ENCODE results near the gene CCNF.

DNA sequence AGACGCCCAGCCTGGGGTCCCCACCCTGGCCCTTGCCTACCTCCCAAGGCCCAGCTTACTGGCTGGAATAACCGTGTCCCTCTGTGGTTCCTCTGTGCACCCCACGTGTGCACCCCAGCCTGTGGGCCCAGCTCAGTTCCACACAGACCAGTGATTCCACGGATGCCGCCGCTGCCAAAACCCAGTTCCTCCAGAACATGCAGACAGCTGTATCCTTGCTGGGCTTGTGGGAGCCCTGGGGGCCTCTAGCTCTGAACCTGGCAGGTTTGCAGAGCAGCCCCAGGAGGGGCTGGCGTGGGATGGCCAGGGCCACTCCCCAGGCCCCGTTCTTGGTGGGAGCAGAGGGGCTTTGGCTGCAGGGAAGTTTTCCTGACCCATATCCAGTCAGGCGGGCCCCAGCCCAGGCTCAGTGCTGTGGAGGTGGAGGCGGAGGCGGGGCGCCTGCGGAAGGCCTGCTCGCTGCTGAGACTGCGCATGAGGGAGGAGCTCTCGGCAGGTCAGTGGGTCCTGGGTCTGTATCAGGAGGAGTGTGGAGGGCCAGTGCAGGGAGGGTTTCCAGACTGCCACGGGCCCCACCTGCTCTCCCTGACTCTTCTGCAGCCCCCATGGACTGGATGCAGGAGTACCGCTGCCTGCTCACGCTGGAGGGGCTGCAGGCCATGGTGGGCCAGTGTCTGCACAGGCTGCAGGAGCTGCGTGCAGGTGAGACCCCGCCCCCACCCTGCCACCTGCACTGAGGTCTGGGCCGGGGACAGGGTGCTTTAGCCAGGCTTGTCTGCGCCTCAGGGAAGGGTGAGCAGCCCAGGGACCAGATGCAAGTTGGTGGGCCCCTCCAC, 33.0 kb downstream of the CCNF start:
- TF ChIP-seq, protein P1, sequence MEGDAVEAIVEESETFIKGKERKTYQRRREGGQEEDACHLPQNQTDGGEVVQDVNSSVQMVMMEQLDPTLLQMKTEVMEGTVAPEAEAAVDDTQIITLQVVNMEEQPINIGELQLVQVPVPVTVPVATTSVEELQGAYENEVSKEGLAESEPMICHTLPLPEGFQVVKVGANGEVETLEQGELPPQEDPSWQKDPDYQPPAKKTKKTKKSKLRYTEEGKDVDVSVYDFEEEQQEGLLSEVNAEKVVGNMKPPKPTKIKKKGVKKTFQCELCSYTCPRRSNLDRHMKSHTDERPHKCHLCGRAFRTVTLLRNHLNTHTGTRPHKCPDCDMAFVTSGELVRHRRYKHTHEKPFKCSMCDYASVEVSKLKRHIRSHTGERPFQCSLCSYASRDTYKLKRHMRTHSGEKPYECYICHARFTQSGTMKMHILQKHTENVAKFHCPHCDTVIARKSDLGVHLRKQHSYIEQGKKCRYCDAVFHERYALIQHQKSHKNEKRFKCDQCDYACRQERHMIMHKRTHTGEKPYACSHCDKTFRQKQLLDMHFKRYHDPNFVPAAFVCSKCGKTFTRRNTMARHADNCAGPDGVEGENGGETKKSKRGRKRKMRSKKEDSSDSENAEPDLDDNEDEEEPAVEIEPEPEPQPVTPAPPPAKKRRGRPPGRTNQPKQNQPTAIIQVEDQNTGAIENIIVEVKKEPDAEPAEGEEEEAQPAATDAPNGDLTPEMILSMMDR (IDR thresholded peaks at IDR 0.05; ENCODE audit: insufficient read depth, low read length) = no peak
- TF ChIP-seq POLR2AphosphoS5 (IDR thresholded peaks at IDR 0.05; ENCODE audit: low read depth) = no peak
- TF ChIP-seq, protein P2, sequence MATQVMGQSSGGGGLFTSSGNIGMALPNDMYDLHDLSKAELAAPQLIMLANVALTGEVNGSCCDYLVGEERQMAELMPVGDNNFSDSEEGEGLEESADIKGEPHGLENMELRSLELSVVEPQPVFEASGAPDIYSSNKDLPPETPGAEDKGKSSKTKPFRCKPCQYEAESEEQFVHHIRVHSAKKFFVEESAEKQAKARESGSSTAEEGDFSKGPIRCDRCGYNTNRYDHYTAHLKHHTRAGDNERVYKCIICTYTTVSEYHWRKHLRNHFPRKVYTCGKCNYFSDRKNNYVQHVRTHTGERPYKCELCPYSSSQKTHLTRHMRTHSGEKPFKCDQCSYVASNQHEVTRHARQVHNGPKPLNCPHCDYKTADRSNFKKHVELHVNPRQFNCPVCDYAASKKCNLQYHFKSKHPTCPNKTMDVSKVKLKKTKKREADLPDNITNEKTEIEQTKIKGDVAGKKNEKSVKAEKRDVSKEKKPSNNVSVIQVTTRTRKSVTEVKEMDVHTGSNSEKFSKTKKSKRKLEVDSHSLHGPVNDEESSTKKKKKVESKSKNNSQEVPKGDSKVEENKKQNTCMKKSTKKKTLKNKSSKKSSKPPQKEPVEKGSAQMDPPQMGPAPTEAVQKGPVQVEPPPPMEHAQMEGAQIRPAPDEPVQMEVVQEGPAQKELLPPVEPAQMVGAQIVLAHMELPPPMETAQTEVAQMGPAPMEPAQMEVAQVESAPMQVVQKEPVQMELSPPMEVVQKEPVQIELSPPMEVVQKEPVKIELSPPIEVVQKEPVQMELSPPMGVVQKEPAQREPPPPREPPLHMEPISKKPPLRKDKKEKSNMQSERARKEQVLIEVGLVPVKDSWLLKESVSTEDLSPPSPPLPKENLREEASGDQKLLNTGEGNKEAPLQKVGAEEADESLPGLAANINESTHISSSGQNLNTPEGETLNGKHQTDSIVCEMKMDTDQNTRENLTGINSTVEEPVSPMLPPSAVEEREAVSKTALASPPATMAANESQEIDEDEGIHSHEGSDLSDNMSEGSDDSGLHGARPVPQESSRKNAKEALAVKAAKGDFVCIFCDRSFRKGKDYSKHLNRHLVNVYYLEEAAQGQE (IDR thresholded peaks at IDR 0.05; ENCODE audit: insufficient replicate concordance, low read depth) = no peak
